ENCODE data around the gene IMMP2L. TPM values are rescaled to one million over a fixed set of nuclear protein-coding genes. Genes with fewer than 3 reads are reported as not detected.

The IMMP2L gene
- total and polyA plus RNA-seq, 4 donors, result 7.3 to 21.1 (median 12.4) TPM

DNA sequence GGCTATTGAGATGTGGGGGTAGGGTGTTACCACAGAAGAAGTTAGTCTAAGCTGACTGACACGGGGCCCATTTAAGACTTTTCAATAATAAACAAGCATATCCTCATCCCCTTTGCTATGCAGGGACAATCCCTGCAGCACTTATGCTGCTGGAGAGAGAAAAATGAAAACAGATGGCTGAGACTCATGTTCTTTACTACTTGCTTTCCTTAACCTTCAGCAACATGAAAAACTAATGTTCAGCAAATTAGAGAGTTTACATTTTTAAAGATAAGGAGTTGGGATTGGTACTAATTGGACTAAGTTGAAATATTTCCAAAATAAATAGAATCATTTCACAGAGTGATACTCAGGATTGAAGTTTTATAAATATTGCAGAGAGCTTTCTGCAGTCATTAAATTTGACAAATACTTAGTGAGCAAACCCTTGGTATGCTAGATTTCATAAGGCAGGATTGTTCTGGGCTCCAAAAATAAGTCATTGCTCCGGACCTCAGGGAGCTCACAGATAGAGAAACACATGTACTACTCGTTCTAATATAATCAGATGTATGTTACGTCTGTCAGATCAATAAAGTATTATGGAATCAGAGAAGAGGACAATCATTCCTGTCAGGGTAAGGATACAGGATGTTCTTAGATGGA is 618.5 kb downstream of the IMMP2L start:
- Histone ChIP-seq H3K36me3 (ENCODE audit: control insufficient read depth in 4 of 4, insufficient read depth in 3 of 4, low read depth in 1 of 4, low read length in 3 of 4) (no peaks in the 10 kb centered on the region), H3K4me1 (ENCODE audit: control insufficient read depth in 4 of 4, insufficient read depth in 4 of 4, low read length in 3 of 4) (no peaks in the 10 kb centered on the region), H3K27me3 (ENCODE audit: control insufficient read depth in 4 of 4, insufficient read depth in 4 of 4, low read length in 3 of 4) (no peaks in the 10 kb centered on the region), H3K9me3 (ENCODE audit: control insufficient read depth in 4 of 4, low read length in 3 of 4) (no peaks in the 10 kb centered on the region), H3K4me3 (ENCODE audit: low read depth in 1 of 3, low read length in 3 of 3) (no peak overlapping the region), H3K9ac (ENCODE audit: low read depth in 1 of 2, low read length in 2 of 2) (no peak overlapping the region), H3K27ac (ENCODE audit: low read depth in 1 of 2, low read length in 2 of 2) (no peak overlapping the region)
- no peak for DNase-seq (ENCODE audit: low spot score)
- TF ChIP-seq, protein P1, sequence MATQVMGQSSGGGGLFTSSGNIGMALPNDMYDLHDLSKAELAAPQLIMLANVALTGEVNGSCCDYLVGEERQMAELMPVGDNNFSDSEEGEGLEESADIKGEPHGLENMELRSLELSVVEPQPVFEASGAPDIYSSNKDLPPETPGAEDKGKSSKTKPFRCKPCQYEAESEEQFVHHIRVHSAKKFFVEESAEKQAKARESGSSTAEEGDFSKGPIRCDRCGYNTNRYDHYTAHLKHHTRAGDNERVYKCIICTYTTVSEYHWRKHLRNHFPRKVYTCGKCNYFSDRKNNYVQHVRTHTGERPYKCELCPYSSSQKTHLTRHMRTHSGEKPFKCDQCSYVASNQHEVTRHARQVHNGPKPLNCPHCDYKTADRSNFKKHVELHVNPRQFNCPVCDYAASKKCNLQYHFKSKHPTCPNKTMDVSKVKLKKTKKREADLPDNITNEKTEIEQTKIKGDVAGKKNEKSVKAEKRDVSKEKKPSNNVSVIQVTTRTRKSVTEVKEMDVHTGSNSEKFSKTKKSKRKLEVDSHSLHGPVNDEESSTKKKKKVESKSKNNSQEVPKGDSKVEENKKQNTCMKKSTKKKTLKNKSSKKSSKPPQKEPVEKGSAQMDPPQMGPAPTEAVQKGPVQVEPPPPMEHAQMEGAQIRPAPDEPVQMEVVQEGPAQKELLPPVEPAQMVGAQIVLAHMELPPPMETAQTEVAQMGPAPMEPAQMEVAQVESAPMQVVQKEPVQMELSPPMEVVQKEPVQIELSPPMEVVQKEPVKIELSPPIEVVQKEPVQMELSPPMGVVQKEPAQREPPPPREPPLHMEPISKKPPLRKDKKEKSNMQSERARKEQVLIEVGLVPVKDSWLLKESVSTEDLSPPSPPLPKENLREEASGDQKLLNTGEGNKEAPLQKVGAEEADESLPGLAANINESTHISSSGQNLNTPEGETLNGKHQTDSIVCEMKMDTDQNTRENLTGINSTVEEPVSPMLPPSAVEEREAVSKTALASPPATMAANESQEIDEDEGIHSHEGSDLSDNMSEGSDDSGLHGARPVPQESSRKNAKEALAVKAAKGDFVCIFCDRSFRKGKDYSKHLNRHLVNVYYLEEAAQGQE (IDR thresholded peaks at IDR 0.05), result no peak
- TF ChIP-seq SP1 (IDR thresholded peaks at IDR 0.05) (no peak), EGR1 (IDR thresholded peaks at IDR 0.05; ENCODE audit: low read depth in 2 of 2) (no peak), HNF4A (conservative IDR thresholded peaks at IDR 0.05) (no peak), YY1 (IDR thresholded peaks at IDR 0.05) (no peak), HNF4G (IDR thresholded peaks at IDR 0.05) (no peak), RAD21 (IDR thresholded peaks at IDR 0.05) (no peak), RXRA (IDR thresholded peaks at IDR 0.05) (no peak), TAF1 (conservative IDR thresholded peaks at IDR 0.05) (no peak), FOXA1 (IDR thresholded peaks at IDR 0.05) (no peak), FOXA2 (IDR thresholded peaks at IDR 0.05) (no peak), NR2F2 (IDR thresholded peaks at IDR 0.05) (no peak), GABPA (IDR thresholded peaks at IDR 0.05 in 1 of 2, conservative IDR thresholded peaks at IDR 0.05 in 1 of 2) (no peak)
- TF ChIP-seq, protein P2, sequence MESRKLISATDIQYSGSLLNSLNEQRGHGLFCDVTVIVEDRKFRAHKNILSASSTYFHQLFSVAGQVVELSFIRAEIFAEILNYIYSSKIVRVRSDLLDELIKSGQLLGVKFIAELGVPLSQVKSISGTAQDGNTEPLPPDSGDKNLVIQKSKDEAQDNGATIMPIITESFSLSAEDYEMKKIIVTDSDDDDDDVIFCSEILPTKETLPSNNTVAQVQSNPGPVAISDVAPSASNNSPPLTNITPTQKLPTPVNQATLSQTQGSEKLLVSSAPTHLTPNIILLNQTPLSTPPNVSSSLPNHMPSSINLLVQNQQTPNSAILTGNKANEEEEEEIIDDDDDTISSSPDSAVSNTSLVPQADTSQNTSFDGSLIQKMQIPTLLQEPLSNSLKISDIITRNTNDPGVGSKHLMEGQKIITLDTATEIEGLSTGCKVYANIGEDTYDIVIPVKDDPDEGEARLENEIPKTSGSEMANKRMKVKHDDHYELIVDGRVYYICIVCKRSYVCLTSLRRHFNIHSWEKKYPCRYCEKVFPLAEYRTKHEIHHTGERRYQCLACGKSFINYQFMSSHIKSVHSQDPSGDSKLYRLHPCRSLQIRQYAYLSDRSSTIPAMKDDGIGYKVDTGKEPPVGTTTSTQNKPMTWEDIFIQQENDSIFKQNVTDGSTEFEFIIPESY (IDR thresholded peaks at IDR 0.05), result no peak
- TF ChIP-seq, protein P3, sequence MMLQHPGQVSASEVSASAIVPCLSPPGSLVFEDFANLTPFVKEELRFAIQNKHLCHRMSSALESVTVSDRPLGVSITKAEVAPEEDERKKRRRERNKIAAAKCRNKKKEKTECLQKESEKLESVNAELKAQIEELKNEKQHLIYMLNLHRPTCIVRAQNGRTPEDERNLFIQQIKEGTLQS (IDR thresholded peaks at IDR 0.05), result no peak
- TF ChIP-seq, protein P4, sequence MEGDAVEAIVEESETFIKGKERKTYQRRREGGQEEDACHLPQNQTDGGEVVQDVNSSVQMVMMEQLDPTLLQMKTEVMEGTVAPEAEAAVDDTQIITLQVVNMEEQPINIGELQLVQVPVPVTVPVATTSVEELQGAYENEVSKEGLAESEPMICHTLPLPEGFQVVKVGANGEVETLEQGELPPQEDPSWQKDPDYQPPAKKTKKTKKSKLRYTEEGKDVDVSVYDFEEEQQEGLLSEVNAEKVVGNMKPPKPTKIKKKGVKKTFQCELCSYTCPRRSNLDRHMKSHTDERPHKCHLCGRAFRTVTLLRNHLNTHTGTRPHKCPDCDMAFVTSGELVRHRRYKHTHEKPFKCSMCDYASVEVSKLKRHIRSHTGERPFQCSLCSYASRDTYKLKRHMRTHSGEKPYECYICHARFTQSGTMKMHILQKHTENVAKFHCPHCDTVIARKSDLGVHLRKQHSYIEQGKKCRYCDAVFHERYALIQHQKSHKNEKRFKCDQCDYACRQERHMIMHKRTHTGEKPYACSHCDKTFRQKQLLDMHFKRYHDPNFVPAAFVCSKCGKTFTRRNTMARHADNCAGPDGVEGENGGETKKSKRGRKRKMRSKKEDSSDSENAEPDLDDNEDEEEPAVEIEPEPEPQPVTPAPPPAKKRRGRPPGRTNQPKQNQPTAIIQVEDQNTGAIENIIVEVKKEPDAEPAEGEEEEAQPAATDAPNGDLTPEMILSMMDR (IDR thresholded peaks at IDR 0.05; ENCODE audit: low read depth, low read length, missing input control), result no peak
- TF ChIP-seq, protein P5, sequence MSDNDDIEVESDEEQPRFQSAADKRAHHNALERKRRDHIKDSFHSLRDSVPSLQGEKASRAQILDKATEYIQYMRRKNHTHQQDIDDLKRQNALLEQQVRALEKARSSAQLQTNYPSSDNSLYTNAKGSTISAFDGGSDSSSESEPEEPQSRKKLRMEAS (IDR thresholded peaks at IDR 0.05), result no peak
- 82% methylated on average over 4 of the region's 4 CpGs for WGBS

Measured in liver (tissue), 9 donors.